Subcutaneous adipose tissue (tissue), 4 donors: ENCODE data around the gene EXOC2. TPM values are rescaled to one million over a fixed set of nuclear protein-coding genes. Genes with fewer than 3 reads are reported as not detected.

Experiments used
- CTCF ChIP-seq: fragments of 450-650 bp; IDR thresholded peaks from one replicate; pipeline ENCODE4 v1.5.1; 2016; ENCODE audit warnings: low read depth, mild to moderate bottlenecking, control low read depth, antibody characterized with exemption, moderate library complexity
- total RNA-seq, 4 donors: library from RNA; depleted of rRNA; stranded (reverse); fragments of >200 nt; gene quantifications; one replicate each; pipeline ENCODE4 v1.1.0, GENCODE V29; 2016

Gene EXOC2
- total RNA-seq, 4 donors from 2014 or later: 18.9 to 28.4 (median 20.2) TPM

GRCh38 chr6:485655-486170 lies 207.2 kb downstream of the EXOC2 start:
- TF ChIP-seq CTCF: no peak

- TF ChIP-seq CTCF: no peak
Observed at GRCh38 chr6:484746-485145, 208.2 kb downstream of the EXOC2 start.

- TF ChIP-seq CTCF: no peak
Observed at GRCh38 chr6:484086-484745, 208.7 kb downstream of the EXOC2 start.

GRCh38 chr6:475314-475713 lies 217.6 kb downstream of the EXOC2 start:
- TF ChIP-seq CTCF: no peak

GRCh38 chr6:474453-475185 lies 218.3 kb downstream of the EXOC2 start:
- TF ChIP-seq CTCF: no peak

- no peak for TF ChIP-seq CTCF
Observed at GRCh38 chr6:473768-474452, 219.0 kb downstream of the EXOC2 start.

GRCh38 chr6:473356-473755 lies 219.6 kb downstream of the EXOC2 start:
- no peak for TF ChIP-seq CTCF
